Activated CD8-positive, alpha-beta memory T cell treated with anti-CD3 and anti-CD28 coated beads for 48 hours (primary cell): ENCODE data around the gene WDR62.

Experiments
- DNase-seq, 3 experiments: peaks; one replicate each; pipeline ENCODE4 v3.0.0-alpha.2; 2020; ENCODE audit warnings: low read depth in 2 of 3, low spot score in 2 of 3

WDR62 gene

GRCh38 chr19:36054733-36055686 lies at the start of gene WDR62:
WDR62 (plus strand) TSS chr19:36054897; CDS start chr19:36054972, 75 bp downstream.
- peak; percentile 86 to 92 (median 89) for DNase-seq

DNA sequence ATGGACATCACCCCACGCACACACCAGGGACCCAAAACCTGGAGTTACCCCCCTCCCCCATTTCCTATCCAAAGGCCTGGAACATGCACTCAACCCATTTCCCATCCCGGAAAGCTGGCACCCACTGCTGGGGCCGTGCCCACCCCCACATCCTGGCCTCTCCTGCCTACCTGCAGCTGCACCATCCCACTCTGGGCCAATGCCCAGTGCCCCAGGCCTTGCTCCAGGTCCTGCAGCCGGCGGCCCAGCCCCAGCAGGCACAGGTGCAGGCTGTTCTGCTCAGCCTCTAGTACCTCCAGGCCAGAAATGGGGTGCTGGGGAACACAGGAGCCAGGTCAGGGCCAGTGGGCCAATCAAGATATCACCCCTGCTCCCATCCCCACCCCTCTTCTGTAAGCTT lies 47.7 kb upstream of the WDR62 start:
- DNase-seq = no peak

- no peak for DNase-seq
Measured at GRCh38 chr19:36008336-36008978, 46.2 kb upstream of the WDR62 start, which contains the start of gene SYNE4. SYNE4 (minus strand) TSS chr19:36008813; CDS start chr19:36008681, 132 bp downstream.

DNA sequence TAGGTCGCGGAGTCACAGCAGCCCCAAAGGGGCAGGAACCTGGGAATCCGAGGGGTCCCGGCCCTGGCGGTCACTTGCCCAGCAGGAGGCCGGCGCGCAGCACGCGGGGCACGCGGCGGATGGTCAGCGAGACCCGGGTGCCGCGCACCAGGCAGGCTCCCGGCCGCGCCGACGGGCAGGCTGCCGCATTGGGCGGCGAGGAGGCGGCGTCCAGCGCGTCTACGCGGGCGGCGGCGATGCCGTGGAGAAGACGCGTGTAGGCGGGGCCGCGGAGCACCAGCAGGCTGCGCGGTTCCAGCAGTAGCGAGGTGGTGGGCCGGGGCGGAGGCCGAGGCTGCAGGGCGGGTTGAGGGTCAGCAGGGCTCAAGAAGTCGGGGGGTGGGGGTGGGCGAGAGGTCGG lies 45.5 kb upstream of the WDR62 start:
- no peak for DNase-seq

DNA sequence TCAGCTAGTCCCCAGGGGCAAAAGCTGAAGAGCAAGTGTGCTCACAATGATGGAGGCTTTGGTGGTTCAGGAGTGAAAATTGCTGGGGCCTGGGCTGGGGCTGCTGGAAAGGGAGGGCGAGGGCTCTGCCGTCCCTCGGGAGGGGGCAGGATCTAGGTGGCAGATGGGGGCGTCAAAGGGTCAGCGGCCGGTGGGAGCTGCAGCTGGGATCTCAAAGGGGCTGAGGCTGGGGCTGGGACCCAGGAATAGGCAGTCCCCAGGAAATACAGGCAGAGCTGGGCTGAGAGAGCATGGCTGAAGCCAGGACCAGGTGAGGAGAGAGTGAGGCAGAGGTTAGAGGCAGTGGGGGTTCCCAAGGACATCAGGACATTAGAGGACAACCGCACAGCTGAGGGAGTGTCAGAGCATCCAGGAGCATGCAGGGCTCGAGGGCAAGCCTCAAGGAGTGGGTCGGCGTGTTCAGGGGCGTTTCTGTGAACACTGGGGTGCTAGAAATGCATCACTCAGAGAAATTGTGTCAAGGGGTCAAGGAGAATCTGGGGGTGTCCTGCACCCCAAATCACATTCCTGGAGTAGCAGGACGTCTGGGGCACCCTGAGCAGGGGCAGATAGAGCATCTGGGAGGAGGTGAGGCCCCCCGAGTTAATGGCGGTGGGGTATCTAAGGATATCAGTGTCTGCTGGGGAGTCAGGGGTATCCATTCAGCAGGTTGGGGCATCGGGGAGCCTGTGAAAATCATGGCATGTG lies 44.9 kb upstream of the WDR62 start:
- no peak for DNase-seq

DNA sequence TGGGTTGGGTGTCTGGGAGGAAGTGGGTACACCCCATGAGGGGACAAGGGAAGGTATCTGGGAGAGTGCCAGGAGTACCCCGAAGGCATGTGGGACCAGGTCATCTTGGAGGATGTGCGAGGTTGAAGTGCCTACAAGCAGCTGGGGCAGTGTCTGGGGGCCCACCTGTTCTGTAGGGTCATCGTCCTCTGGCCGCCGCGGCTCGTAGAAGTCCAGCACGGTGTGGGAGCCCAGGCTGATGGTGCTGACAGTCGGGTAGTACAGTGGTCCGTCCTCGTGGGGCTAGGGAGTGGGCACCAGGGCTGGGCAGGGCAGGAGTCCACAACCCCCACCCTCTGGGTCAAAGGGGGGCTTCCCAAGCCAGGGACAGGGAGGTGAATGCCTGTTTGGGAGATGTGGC lies 44.3 kb upstream of the WDR62 start:
- no peak for DNase-seq

- no peak for DNase-seq
Measured at GRCh38 chr19:36013280-36014011, 41.3 kb upstream of the WDR62 start.

GRCh38 chr19:36014012-36014924 lies 40.4 kb upstream of the WDR62 start, which contains the start of gene ALKBH6:
ALKBH6 (minus strand) TSS chr19:36014213; CDS start chr19:36013397, 816 bp downstream.
- DNase-seq = peak; percentile 97 to 98 (median 98)

GRCh38 chr19:36019061-36019670 lies 35.5 kb upstream of the WDR62 start:
- no peak for DNase-seq

DNA sequence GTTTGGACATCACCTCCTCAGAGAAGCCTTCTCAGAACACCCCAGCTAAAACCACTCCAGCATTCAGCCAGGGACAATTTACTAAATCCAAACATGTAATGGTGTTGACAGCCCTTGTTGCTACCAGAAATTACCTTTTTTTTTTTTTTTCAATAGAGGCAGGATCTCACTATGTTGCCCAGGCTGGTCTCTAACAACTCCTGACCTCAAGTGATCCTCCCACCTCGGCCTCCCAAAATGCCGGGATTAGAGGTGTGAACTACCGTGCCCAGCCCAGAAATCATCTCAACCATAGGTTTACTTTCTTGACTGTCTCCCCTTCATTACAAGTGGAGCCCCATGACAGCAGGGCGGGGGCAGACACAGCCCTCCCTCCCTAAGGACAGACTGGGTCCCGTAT lies 31.3 kb upstream of the WDR62 start:
- no peak for DNase-seq

GRCh38 chr19:36025541-36025940 lies 29.2 kb upstream of the WDR62 start:
- DNase-seq = no peak

- DNase-seq = no peak
Measured at GRCh38 chr19:36026091-36026876, 28.4 kb upstream of the WDR62 start.

DNA sequence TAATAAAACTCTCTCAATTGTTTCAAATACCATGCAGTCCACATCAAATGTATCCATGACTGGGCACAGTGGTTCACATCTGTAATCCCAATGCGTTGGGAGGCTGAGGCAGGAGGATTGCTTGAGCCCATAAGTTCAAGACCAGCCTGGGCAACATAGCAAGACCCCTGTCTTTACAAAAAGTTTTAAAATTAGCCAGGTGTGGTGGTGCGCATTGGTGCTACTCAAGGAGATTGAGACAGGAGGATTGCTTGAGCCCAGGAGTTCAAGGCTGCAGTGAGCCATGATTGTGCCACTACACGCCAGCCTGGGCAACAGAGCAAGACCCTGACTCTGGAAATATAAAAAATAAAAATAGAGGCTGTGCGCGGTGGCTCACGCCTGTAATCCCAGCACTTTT lies 27.0 kb upstream of the WDR62 start:
- no peak for DNase-seq

DNA sequence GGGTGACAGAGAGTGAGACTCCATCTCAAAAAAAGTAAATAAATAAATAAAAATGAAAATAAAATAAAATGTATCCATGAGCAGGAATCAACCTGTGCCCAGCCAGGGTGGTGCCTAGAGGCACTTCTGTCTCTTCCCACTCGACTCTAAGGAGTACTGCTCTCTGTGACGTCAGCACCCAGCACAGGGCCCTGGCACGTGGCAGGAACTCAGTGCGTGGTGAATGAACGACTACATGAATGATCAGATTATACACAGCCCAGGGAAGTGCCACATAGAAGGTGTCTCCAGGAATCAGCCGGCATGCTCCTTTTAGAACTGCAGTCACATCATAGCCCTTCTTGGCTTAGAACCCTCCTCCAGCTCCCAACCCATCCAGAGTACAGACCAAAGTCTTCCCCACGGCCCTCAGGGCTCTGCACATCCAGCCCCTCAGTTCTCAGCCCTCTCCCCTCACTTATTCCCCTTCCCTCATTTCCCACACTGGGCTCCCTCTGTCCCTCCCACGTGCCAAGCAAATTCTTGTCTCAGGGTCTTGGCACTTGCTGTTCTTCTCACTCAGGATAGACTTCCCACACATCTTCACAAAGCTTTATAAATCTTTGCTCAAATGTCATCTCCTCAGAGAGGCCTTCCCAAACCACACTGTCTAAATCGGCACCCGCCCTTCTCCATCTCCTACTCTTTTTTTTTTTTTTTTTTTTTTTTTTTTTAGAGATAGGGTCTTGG lies 26.2 kb upstream of the WDR62 start:
- no peak for DNase-seq

DNA sequence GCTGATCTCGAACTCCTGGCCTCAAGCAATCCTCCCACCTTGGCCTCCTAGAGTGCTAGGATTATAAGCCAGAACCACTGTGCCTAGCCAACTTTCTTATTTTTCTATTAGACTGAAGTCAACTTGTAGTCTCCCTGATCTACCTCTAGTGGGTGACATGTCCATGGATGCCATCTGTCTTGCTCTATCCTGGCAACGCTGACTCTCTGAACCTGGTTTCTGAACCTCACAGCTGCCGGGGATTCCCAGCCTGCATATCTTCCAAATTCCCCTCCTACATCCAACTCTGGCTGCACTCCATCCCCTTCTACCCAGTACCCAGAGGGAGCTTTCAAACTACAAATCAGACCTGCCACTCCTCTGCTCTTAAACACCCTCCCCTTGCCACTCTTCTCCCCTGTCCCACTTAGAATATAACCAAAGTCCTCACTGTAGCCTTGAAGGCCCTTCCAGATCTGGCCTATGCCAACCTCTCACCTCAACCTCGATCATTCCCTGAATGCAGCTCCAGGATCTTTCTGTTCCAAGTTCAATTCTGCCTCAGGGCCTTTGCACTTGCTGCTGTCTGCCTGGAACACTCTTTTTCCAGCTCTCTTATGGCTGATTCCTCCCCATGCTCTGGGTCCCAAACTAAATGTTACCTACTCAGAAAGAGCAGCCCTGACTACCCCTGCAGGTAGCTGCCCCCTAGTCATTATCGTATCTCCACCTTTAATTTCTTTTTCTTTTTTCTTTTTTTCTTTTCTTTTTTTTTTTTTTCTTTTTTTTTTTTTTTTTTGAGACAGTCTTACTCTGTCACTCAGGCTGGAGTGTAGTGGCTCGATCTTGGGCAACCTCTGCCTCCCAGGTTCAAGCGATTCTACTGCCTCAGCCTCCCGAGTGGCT lies 24.2 kb upstream of the WDR62 start:
- DNase-seq = no peak

GRCh38 chr19:36031308-36031707 lies 23.4 kb upstream of the WDR62 start:
- DNase-seq = no peak
